ENCODE data around the gene KDM7A.
"Not testable (repeated sequence)": the region's sequence is repeated elsewhere in the genome, so short reads cannot be mapped to it uniquely, and the experiment has no call there.

Gene KDM7A

DNA sequence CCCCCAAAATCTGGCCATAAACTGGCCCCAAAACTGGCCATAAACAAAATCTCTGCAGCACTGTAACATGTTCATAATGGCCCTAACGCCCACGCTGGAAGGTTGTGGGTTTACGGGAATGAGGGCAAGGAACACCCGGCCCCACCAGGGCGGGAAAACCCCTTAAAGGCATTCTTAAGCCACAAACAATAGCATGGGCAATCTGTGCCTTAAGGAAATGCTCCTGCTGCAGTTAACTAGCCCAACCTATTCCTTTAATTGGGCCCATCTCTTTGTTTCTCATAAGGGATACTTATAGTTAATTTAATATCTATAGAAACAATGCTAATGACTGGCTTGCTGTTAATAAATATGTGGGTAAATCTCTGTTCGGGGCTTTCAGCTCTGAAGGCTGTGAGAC is 26.2 kb upstream of the KDM7A start:
- DNase-seq (ENCODE audit: low read depth), result not testable (repeated sequence)

DNA sequence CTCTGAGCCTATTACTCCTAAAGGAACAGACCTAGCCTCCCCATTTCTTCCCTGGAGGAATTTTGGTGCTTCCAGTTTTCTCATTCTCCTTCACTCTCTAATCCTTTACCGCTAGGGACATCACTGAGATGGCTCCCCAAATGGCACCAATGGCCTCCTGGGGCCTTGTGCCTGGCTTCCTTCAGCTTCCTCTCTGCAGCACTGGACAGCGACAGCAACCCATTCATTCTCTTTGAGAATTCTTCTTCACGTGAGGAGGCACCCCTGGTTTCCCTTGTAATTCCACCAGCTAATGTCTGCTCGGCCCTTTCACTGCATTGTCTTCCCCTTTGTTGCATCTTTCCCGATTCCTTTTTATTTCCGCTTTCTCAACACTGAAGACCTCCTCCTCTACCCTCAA is 24.6 kb upstream of the KDM7A start:
- DNase-seq (ENCODE audit: low read depth), result no peak

DNA sequence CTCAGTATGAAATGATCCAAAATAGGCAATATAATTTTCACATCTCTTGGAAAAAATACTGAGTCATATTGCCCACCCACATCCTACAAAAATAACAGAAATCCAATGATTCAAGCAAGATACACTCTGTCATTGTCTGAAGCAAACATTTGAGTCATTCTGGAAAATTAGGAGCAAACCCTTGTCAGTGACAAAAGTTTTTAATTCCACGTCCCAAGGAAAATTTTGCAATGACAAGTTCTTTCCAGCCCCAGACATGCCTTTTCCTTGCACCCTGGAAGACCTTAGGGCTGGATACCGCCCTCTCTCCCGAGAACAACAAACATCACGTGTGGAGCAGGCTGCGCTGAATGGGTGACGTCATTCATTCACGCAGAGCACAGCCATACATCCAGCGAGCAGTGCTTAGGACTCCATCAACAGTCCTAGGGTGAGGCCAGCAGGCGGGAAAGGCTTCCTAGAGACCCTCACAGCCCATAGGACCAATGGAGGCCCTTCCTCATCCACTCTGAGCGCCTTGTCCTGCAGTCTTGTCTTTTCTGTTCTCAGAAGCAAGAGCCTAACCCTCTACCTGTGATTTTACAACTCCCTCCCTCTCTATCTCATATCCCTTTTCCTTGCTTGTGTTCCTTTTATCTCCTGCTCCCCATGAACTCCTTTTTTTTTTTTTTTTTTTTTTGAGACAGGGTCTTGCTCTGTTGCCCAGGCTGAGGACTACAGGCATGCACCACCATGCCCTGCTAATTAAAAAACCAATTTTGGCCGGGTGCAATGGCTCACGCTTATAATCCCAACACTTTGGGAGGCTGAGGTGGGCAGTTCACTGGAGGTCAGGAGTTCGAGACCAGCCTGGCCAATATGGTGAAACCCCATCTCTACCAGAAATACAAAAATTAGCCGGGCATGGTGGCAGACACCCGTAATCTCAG is 23.5 kb upstream of the KDM7A start:
- DNase-seq (ENCODE audit: low read depth), result no peak

DNA sequence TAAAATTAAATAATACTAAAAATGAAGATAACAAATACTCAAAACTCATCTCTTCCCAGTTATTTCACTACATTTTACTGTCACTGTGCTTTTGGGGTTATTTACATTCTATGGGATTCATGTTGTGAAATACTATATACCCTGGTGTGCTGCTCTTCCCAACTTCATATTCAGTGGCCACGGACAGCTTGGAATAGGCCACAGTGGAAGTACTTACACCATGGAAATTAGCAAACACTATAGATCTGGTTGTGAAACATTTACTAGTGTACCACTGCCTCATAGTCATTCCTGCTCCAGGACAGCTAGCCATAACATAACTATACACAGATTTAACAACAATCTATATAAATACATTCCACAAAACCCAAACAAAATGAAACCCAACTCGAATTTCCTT is 21.2 kb upstream of the KDM7A start:
- no peak for DNase-seq (ENCODE audit: low read depth)

DNA sequence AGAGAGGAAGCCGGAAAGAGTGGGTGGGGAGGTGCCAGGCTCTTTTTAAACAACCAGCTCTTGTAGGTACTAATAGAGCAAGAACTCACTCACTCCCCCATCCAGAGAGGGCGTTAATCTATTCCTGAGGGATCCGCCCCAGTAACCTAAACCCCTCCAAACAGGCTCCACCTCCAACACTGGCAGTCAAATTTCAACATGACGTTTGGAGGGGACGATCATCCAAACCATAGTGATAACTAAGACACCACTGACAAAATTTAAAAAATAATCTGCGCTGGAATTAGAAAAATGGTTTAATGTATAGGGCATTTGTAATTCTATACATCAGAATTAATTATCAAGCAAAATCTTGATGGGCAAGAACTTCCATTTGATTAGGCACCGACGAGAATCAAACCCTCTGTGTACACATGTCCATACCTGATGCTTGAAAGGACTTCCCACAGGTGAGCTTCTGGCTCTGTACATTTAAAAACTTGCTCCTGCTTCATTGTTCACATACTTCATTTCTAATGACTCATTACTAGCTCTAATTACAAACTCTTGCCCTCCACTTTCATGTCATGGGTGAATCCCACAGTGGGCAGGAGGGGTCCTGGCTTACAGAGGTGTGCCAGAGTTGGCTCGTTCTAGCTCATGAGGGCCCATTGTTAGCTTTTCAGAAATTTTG is 20.6 kb upstream of the KDM7A start:
- DNase-seq (ENCODE audit: low read depth), result no peak

DNA sequence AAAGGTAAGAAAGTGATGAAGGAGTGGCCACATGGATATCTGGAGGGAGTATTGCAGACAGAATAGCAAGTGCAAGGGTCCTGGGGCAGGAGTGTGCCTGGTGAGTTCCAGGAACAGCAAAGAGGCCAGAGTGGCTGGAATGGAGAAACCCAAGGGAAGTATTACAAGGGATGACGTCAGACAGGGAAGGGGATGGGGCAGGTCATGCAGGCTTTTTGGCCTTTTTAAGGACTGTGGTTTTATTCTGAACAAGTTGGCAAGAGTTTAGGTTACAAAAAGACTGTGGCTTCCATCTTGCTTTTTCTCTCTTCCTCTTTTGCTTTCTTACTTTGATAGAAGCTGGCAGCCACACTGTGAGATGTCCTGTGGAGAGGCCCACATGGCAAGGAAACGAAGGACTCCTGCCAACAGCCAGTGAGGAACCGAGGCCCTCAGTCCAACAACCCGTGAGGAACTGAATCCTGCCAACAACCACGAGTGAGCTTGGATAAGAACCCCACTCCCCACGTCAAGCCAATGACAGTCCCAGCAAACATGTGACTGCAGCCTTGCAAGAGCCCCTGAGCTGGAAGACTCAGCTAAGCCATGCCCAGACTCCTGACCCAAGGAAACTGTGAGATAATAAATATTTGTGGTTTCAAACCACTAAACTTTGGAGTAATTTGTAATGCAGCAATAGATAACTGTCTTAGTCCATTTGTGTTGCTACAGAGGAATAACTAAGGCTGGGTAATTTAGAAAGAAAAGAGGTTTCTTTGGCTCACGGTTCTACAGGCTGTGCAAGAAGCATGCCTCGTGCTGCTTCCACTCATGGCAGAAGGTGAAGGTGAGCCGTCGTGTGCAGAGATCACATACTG is 19.8 kb upstream of the KDM7A start:
- no peak for DNase-seq (ENCODE audit: low read depth)

DNA sequence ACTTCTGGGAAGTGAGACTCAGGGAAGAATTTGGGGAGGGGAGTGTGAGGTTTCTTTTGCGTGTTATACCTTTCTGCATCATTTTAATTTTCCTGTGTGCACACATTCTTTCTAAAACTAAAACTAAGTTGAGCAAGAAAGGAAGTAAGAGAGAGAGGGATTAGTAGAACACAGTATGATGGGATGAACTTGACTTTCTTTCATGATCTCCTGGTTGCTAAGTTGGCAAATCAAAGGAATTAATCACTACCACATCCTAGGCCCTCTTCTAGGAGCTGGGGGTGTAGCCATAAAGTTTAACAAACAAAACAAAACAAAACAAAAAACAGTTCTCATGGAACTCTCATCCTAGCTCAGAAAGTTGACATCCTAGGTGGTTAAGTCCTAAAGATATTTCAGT is 19.1 kb upstream of the KDM7A start:
- DNase-seq (ENCODE audit: low read depth), result no peak

DNA sequence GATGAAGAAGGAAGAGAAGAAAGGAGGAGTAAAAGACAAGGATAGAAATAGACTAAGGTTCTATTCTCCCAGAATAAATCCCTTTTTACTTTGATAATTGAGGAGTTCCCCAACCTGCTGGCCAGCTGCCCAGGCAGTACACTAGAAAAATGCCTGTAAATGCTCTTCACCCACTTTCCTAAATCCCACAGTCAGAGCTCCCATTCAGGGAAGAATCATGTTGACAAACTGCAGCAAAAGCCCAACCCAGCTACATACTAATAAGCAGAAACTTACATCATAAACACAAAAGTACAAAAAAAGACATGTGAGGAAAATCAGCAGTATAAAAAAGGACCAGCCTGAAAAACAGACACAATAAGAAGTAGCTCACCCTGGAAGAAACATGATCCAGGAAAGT is 15.8 kb upstream of the KDM7A start:
- no peak for DNase-seq (ENCODE audit: low read depth)

DNA sequence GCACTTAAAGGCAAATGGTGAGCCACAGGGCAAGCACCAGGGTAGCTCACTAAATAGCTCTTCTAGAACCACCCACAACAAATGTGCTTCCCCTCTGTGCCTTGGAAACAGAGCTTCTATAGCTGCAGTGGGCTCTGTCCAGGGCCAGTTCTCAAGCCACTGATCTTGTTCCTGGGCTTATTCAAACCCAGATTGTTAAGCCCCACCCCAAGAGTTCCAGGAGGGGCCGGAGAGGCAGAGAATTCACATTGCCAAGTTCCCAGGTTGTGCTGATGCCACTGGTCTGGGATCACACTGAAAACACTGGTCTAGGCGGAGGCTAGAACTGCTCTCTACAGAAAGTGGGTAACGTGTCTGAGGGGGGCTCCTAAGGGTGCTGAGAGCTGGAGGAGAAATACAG is 15.4 kb upstream of the KDM7A start:
- no peak for DNase-seq (ENCODE audit: low read depth)

DNA sequence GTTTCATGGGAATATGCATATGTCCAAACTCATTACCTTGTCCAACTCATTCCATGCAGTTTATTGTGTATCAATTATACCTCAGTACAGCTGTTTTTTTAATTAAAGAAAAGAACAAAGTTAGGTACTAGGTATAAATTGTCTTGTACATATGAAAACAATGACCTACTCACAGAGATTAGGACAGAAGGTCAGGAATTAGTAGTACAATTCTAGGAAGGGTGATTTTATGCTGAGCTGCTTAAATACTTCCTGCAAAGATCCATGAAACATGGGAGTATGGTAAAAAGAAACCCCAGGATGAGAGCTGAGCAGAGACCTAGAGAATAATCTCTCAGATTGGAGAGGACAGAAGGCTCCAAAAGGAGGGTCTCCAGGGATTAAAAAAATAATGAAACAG is 13.8 kb upstream of the KDM7A start:
- no peak for DNase-seq (ENCODE audit: low read depth)

DNA sequence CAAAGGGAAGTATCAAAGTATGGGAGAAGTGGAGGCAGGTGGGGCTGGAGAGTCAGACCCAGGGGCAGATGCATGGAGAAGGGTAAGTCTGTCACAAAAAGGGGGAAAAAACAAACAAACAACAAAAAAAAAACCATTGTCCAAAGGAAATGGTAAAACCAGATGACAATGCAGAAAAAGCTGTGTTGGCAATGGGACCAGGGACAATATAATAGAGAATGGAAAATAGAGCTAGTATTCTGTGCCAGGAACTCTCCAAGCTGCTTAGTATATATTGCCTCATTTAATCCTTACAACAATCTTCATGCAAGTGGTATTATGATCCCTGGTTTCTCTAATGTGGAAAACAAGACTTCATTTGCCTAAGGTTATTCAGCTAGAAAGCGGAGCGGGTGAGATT is 13.1 kb upstream of the KDM7A start:
- DNase-seq (ENCODE audit: low read depth), result no peak

DNA sequence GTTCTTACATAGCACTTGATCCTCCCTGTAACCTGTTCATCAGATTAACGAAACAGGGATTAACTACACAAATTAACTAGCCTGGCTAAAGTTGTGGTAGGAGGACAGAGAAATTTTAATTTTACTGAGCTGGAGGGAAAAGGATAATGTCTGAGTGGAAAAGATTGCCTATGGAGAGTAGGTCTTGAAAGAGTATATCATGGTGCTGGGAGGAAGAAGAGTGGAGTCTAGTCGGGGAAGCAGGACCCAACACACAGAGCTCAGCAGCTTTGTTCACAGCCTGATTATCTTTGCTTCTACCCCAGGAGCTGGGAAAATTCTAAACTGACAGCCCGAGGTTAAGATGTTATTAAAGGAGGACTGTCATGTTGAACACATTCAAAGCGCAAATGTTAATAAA is 6.1 kb upstream of the KDM7A start:
- no peak for DNase-seq (ENCODE audit: low read depth)

DNA sequence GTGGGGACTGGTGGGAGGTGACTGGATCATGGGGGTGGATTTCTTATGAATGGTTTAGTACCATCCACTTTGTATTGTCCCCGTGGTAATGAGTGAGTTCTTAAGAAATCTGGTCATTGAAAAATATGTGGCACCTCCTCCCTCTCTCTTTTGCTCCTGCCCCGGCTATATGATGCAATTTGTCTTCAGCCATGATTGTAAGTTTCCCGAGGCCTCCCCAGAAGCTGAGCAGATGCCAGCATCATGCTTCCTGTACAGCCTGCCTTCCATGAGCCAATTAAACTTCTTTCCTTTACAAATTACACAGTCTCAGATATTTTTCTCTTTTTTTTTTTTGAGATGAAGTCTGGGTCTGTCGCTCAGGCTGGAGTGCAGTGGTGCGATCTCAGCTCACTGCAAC is 2.6 kb upstream of the KDM7A start:
- no peak for DNase-seq (ENCODE audit: low read depth)

DNA sequence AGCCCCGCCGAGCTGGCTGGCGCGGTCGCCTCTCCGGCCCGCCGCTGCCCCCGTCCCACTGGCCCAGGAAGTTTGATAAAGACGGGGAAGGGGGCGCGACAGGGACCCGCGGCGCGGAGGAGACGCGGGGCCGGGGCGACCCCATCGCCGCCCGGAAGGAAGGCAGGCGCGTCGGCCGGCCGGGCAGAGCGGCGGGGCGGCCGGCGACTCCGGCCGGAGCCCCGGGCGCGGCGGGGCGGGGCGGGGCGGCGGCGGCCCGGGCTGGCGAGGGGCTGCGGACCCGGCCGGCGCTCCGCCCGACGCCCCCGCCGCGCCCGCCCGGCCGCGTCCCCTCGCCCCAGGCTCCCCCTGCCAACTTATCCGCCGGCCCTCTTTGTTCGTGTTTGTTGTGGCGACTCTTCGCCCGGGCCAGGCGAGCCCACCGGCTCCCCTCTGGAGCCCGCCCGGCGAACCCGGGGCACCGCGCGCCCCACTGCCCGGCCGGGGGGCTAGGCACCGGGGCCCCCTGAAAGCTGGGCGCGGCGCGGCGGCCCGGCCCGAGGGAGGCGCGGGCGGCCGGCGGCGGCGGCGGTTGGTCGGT is 571 bp downstream of the KDM7A start:
- DNase-seq (ENCODE audit: low read depth), result no peak

DNA sequence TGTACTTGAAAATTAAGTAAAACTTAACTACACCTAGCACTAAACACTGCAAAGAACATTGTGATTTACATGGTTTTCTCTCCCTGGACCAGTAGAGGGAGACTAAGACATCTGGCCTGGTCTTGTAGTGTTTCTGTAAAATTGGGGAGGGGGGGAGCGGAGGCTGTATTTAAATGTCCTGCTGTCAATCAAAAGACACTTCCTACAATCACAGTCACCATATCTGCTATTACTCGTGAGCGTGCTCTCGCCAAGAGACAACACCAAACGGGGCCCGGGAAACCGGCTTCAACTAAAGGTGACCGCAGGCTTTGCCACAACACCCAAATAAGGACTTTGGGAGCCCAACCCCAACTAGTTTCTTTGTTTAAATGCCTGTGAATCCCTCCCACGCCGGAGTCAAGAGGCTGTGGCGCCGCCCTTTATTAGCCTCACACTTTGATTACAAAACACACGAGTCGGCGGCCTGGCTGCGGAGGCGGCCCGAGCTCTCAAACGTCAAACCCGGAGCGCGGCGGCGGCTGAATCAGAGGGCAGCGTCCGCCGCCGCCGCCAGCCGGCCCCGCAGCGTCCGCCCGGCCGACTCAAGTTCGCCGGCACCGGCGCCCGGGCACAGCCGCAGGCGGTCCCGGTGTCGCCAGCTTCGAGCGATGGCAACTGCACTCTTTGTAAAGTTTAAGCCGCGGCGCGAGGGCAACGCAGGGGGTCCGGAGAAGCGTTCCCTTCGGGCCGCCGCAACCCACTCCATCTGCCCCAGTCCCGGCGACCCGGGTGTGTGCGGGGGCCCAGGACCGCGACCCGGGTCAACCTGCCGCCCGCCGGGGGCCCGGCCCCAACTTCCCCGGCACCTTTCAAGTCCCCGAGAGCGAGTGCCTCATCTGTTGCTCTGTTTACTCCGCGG is 1.3 kb downstream of the KDM7A start:
- peak; percentile 81 for DNase-seq (ENCODE audit: low read depth)

DNA sequence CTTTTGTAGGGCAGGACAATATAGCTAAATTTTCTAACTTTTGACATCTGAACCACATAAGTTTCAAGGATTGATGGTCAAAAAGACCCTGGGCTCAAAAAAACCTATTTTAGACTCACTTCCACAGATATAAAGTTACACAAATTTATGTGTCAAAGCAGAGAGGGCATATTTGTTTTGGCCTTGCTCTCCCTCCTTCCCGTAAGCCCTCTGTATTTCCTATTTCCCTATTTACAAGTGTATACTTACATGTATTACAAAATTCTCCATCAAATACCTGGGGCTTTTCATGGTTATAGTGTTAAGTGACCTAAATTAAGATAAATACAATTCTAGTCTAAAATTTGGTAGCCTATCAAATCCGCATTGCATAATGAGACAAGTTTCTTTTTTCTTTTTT is 2.6 kb downstream of the KDM7A start:
- no peak for DNase-seq (ENCODE audit: low read depth)

DNA sequence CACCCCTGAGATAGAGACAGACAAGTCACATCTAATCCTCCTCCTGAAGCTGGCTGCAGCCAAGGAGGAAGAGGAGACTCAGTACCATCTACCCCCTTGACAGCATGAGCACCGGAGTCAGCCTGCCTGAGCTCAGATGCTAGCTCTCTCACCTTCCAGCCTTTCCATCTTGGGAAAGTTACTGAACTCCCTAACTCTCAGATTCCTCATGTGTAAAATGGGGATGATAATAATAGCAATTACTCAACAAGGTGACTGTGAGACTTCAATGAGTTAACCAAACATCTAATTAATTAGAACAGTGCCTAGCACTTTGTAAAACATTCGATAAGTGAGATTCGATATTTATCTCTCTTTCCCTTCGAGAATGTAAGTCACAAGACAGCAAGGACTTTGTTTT is 6.4 kb downstream of the KDM7A start:
- DNase-seq (ENCODE audit: low read depth), result no peak

DNA sequence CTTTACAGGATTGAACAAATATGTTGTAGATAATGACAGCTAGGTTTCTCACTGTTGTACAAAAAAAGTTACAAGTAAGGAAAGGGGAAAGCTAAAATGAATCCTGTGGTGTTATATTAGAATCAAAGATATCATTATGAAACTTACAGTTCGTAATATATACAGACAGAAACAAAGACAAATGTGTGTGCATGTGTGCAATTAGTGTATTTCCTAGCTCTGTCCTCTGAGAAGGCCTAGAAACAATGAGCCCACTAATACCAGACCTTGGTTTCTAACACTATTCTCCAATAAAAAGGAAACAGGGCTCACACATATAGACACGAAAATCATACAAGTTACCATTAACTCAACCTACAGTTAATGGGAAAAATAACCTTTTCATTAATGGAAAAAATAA is 8.0 kb downstream of the KDM7A start:
- DNase-seq (ENCODE audit: low read depth), result no peak

DNA sequence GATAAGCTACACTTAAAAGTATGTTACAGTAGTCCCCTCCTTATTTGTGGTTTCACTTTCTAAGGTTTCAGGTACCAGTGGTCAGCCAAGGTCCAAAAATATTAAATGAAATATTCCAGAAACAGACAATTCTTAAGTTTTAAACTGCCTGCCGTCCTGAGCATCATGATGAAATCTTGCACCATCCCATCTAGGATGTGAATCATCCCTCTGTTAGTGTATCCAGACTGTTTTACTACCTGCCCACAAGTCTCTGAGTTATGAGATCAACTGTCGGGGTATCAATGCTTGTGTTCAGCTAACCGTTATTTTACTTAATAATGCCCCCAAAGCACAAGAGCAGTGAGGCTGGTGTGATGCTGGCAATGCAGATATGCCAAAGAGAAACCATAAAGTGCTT is 11.4 kb downstream of the KDM7A start:
- no peak for DNase-seq (ENCODE audit: low read depth)

DNA sequence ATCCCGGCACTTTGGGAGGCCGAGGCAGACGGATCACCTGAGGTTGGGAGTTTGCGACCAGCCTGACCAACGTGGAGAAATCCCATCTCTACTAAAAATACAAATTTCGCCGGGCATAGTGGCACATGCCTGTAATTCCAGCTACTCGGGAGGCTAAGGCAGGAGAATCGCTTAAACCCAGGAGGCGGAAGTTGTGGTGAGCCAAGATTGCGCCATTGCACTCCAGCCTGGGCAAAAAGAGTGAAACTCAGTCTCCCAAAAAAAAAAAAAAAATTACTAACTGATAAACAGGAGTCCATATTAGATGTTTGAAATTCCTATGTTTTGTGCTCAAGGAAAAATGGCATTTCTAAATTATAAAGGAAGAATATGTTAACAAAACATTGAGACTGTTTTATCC is 14.7 kb downstream of the KDM7A start:
- DNase-seq (ENCODE audit: low read depth), result not testable (repeated sequence)

DNA sequence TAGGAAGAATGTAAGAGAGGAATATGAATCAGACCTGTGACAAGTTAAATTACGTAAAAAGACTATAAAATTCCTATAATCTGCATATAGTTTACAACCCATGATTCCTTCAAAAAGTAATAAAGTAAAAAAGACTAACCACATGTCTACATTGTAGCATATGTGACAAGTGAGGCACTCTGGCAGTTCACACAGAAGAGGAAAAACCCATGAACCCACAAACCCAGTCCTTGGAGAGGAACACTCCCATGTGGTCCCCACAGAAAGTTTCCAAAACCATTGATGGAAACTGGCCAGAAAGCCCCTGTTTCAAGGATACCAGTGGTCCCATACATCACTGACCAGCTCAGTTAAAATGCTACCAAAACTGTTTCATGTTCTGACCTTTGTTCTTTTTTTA is 15.7 kb downstream of the KDM7A start:
- no peak for DNase-seq (ENCODE audit: low read depth)

Data from stimulated activated CD8-positive, alpha-beta memory T cell treated with anti-CD3 and anti-CD28 coated beads, Interleukin-12 subunit alpha, Interleukin-12 subunit beta, amount 100 ng/mL, for 4 hours (primary cell).